GM19238 (cell line): ENCODE data around the gene CCKAR.

Source experiments
- DNase-seq: peaks from one replicate; pipeline ENCODE4 v3.0.0; 2011; ENCODE audit warnings: low spot score; ENCODE audit not compliant: insufficient read length

Gene CCKAR

GRCh38 chr4:26490960-26491284, 638 bp upstream of the CCKAR start:
- no peak for DNase-seq

- no peak for DNase-seq
Observed at GRCh38 chr4:26489101-26489985, 941 bp downstream of the CCKAR start.

GRCh38 chr4:26485684-26486083, 4.6 kb downstream of the CCKAR start:
- no peak for DNase-seq

- no peak for DNase-seq
Observed at GRCh38 chr4:26484516-26484915, 5.8 kb downstream of the CCKAR start.

GRCh38 chr4:26484032-26484515, 6.2 kb downstream of the CCKAR start:
- DNase-seq, result no peak

- DNase-seq, result no peak
Observed at GRCh38 chr4:26482508-26483462, 7.5 kb downstream of the CCKAR start.

- no peak for DNase-seq
Observed at GRCh38 chr4:26478330-26478729, 12.0 kb downstream of the CCKAR start.

GRCh38 chr4:26476545-26476944, 13.7 kb downstream of the CCKAR start:
- no peak for DNase-seq

- no peak for DNase-seq
Observed at GRCh38 chr4:26475716-26476115, 14.6 kb downstream of the CCKAR start.

- DNase-seq, result no peak
Observed at GRCh38 chr4:26474551-26474950, 15.7 kb downstream of the CCKAR start.

GRCh38 chr4:26473893-26474292, 16.4 kb downstream of the CCKAR start:
- no peak for DNase-seq

GRCh38 chr4:26471890-26472289, 18.4 kb downstream of the CCKAR start:
- DNase-seq, result no peak

- no peak for DNase-seq
Observed at GRCh38 chr4:26468977-26469376, 21.3 kb downstream of the CCKAR start.

GRCh38 chr4:26468283-26468949, 21.9 kb downstream of the CCKAR start:
- DNase-seq, result no peak

- DNase-seq, result no peak
Observed at GRCh38 chr4:26467724-26468123, 22.6 kb downstream of the CCKAR start.

- DNase-seq, result no peak
Observed at GRCh38 chr4:26466578-26467270, 23.6 kb downstream of the CCKAR start.

GRCh38 chr4:26464420-26465095, 25.7 kb downstream of the CCKAR start:
- no peak for DNase-seq

- DNase-seq, result no peak
Observed at GRCh38 chr4:26463386-26463785, 26.9 kb downstream of the CCKAR start.

- no peak for DNase-seq
Observed at GRCh38 chr4:26462874-26463273, 27.4 kb downstream of the CCKAR start.

- DNase-seq, result no peak
Observed at GRCh38 chr4:26459756-26460530, 30.3 kb downstream of the CCKAR start.
